Muscle of back (tissue), 11 donors: ENCODE data around the gene LYRM1. TPM values are rescaled to one million over a fixed set of nuclear protein-coding genes. Genes with fewer than 3 reads are reported as not detected.

Experiments
- DNase-seq, 3 donors: peaks; one replicate each; pipeline versions ENCODE4 v3.0.0 to v3.0.0-alpha.2; 2013
- polyA plus RNA-seq, 10 donors: library from polyadenylated mRNA; unstranded; fragments of 120-200 nt; gene quantifications; one replicate each; pipeline ENCODE4 v1.2.1, GENCODE V29; 2013; ENCODE audit not compliant: insufficient read length in 10 of 10

LYRM1 gene
- polyA plus RNA-seq, 10 donors, result 18.8 to 22.5 (median 20.6) TPM

GRCh38 chr16:20901436-20902112, 1.0 kb downstream of the LYRM1 start:
- DNase-seq, result peak in 2 of 3 donors; percentile 63 to 83

GRCh38 chr16:20902426-20902825, 1.9 kb downstream of the LYRM1 start:
- DNase-seq, result no peak

DNA sequence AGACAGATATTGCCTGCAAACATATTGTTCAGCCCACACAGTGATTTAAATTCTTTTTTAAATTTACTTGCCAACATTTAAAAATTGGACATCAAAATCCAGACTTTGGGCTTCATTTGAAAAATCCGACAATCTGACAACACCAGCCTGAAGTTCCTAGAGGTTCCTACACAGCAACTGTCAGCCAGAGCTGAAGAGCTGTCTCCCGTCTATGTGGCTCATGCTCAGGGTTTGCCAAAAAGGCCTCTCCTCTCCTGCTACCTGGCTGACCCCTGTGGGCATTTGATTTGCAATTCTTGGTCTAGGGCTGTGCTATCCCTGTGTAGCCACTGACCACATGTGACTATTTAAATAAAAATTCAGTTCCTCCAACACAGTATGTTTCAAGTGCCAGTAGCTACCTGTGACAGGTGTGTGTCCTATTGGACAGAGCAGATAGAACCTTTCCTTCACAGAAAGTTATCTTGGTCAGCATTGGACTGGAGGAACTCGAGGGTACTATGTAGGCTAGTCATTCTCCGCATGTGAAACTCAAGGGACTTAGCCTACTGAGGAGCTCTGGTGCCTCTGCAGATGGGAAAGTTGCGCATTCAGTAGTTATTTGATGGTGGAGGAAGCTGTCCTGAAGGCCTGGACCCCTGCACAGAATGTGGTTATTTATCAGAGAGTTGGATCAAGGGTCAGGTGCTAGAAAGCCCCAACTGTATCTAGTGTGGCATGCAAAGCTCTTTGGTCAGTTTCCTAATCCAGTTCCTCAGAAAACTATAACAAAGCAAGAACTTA, 2.7 kb downstream of the LYRM1 start:
- no peak for DNase-seq

DNA sequence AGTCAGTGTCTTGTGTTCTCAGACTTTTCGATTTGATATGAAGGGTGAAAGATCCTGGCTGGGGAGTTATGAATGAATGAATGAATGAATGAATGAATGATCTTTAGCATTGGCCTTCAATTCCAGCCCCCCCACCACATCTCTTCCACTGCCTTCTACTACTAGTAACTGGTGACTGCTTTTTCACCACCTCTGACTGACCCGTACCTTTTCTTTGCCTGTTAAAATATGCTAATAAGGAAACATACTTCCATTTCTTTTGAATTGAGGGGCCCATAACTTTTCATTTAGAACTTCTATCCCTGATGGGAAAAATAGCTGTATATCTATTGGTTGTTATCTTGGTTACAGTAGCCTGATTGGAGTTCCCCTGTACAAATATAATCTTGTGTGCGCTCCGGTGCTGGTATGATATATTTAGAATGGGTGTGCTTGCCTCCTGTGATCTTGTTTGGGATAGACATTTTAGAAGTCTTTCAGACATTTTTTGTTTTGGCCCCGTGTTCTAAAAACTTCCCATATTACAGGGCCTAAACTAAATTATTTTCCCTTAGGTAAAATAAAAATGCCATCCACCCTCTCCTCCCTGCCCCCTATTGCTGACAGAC, 3.4 kb downstream of the LYRM1 start:
- DNase-seq, result no peak

DNA sequence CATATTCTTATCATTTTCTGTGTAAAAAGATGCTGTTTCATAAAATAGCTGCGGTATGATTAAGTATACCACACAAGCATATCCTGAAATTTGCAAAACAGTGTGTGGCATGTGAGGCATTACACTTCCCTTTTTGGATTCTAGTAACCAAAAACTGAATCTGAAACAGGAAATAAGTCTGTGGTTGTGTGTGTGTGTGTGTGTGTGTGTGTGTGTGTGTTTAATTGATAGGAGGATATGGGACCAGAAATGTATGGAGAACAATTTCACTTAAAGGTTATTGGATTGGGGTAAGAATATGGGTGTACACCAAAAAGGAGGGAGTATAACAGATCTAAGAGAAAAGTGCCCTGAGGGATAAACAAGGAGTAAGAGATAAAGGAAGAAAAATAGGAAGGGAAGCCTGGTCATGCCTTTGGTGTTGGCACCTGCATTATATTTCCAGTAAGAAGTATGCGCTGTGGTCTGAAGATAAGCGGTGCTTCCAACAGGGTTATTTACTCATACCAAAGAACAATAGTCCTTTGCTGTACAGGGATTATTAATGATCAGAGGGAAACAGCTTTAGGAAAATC, 4.0 kb downstream of the LYRM1 start:
- DNase-seq, result peak in 2 of 3 donors; percentile 43 to 63

DNA sequence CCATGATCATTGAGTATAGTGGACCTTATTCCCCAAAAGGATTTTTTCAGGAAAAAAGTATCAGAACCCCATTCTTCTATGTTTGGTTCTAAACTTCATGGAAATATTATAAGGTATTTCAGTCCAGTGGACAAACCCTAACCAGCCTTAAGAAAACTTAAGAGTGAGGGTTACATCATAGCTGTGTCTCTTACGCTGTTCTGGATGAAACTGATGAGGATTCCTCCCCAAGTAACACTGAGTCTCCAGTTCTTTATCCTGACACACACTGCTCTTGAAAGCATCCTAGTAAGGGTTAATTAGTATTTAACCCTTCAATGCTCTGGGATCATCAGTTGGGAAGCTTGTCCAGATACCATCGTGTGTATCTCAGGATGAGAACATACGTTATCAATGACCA, 5.0 kb downstream of the LYRM1 start:
- DNase-seq, result no peak

DNA sequence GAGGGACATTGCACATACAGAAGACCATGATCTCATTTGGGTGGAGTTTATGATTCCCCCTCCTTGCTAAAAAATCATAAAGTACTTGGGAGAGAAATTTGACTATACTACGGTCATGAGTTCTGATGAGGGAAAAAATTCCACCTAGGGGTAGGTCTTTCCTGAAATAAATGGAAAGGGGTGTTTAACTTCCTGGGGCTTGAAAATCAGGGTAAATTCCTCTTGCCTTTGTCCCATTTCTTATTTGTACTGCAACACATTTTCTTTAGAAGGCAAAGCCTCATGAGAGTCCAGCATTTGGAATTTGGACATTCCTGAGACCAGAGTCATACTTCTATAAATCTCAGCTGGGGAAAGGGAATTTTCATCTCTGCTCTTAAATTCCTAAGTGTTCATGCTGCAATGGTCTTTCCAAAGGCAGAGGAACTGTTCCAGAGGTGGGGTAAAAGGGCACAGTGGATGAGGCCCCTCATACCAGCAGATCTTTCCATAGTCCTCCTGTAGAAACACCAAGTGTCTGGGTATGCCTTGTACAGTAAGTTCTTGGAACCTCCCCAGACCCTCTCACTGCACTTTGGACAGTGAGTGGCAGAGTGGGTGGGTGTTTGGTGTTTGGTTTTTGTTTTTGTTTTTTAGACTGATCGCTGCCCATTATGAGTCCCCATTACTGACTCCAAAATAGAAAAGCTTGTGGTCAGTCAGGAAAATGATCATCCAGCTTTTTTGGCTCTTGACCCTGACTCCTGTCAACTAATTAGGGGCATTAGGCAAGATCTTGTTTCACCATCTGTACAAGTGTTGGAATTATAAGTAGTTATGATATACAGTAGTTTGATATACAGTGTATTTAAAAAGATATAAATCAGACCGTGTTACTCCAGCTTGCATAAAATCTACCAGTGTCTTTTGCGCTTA, 6.0 kb downstream of the LYRM1 start:
- DNase-seq, result peak; percentile 71 to 85 (median 84)

GRCh38 chr16:20910781-20911321, 10.3 kb downstream of the LYRM1 start:
- peak; percentile 46 to 78 (median 63) for DNase-seq

DNA sequence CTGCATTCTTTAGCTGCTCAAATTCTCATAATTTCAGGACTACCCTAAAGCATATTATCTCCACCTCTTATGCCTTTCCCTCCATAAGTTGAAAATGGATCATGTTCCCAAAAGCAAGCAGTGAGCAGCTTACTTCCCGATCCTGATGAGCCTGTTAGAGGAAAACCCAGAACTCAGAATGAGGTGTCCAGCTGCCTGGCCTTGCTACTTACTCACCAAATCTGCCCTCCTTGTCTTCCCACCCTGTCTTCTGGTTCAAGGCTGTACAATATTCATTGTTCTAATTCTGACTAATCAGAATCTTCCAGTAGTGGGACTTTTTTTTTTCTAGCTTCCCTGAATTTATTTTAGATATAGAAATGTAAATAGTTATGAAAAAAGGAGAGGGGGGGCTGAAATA, 10.8 kb downstream of the LYRM1 start:
- no peak for DNase-seq

GRCh38 chr16:20916289-20916688, 15.7 kb downstream of the LYRM1 start:
- no peak for DNase-seq

DNA sequence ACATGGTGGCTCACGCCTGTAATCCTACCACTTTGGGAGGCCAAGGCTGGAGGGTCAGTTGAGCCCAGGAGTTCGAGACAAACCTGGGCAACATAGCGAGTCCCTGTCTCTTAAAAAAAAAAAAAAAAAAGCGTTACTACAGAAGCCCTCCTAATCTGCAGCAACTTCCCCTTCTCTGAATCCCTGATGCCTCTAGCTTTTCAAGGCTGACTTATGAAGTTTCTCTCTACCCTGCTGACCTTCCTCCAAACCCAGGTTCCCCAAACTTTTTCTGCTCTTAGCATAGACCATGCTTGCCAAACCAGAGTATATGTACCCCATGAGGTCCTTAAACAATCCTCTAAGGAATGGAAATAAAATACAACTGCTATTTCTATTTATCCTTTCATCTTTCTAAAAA, 16.4 kb downstream of the LYRM1 start:
- no peak for DNase-seq

DNA sequence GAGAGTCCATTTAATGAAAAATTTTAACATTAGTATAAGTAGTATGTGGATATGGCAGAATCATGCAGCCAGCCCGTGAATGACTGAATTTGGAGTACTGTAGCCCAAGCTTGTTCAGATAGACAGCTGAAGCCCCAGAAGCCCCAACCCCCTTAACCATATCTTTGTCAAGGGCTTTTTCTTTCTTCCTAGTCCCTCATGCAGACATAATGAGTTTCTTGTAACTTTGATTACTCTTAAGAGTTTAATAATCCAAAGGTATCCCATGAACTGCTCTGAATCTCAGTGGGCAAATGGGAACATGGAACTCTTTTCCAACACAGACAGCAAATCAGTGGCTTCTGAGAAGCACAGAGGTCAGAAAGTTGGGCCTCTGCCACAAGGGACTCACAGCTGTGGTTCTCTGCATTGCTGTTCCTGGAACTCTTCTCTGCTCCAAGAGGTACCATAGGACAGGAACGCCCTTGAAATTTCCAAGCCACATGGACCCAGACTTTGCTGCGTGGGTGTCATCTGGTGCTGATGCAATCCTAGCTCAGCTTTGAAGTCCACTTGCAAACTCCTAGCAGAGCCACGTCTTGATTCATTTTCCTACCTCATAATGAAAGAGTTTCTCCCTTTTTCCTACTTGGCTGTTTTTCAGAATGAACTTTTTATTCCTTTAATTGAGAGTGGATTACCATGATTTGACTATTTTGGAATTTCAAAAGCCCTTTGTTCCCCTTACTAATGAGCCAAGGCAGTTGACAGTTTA, 18.1 kb downstream of the LYRM1 start:
- peak in 1 of 3 donors; percentile 30 for DNase-seq

DNA sequence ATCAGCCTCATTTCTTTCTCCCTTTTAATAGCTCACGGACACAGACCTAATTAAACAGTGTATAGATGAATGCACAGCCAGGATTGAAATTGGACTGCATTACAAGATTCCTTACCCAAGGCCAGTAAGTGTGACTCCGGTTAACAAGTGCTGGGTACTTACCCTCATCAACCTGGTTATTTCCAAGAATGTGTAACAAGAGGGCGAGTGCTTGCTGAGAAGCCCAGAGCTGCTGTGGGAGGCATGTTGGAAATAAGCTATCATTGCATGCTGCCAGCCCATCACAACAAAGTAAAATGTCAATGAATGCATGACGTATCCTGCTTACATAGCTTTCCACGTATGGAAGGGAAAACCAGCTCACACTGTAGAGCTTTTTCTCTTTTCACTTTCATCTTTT, 19.5 kb downstream of the LYRM1 start:
- DNase-seq, result no peak

GRCh38 chr16:20920799-20921198, 20.2 kb downstream of the LYRM1 start:
- no peak for DNase-seq

GRCh38 chr16:20923876-20924275, 23.3 kb downstream of the LYRM1 start:
- no peak for DNase-seq

GRCh38 chr16:20925751-20926150, 25.2 kb downstream of the LYRM1 start:
- DNase-seq, result no peak

GRCh38 chr16:20928774-20929411, 28.3 kb downstream of the LYRM1 start:
- DNase-seq, result peak in 1 of 3 donors; percentile 59

- DNase-seq, result peak in 1 of 3 donors; percentile 31
These were observed 29.2 kb downstream of the LYRM1 start for GRCh38 chr16:20929676-20930364.

DNA sequence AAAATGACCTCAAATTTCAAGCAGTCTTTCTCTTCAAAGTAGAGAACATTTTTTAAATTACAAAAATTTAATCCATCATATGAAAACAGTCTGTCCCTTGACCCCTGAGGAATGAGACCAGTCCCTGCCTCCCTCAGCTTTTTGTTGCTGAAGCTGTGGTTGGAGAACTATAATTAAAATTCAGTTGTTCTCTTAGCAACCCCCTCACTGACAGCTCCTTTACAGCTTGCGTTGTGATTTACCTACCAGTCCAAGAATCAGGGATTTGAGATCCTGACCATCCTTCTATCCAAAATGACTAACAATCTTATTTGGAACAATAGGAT, 29.8 kb downstream of the LYRM1 start:
- DNase-seq, result no peak
